Right ventricle myocardium inferior (tissue), 1 donor: ENCODE results near the gene MYPOP. TPM values are rescaled to one million over a fixed set of nuclear protein-coding genes. Genes with fewer than 3 reads are reported as not detected.
"Not testable (repeated sequence)": the region's sequence is repeated elsewhere in the genome, so short reads cannot be mapped to it uniquely, and the experiment has no call there.

ENCODE experiments used
- ATAC-seq: fragments of 200-7000 bp; cut with Tn5 transposase; one replicate; pipeline ENCODE4 v1.9.1; 2020; ENCODE audit warnings: mild to moderate bottlenecking, moderate library complexity
- DNase-seq: peaks from one replicate; pipeline ENCODE4 v3.0.0; 2021; ENCODE audit errors: missing footprints
- intact Hi-C: fragments of 100-400 bp; cut with DNase I; formaldehyde crosslinking; loops from one replicate; pipeline ENCODE4 v1.11.0; 2022
- total RNA-seq: library from RNA; stranded (reverse); fragmentation: NEBNext Ultra II Directional; extraction: Animal tissue kit (Norgen Biotek cat#: 25700); gene quantifications from one replicate; pipeline ENCODE4 v1.2.1, GENCODE V29; 2021
- donor health status: DM: no; HTN: yes; CAD: no; lungs with severe emphysema.

MYPOP gene
- total RNA-seq, 1 donor from 2014 or later: 16.0 TPM

GRCh38 chr19:45873219-45873772 is 29.1 kb downstream of the MYPOP start:
- no peak for ATAC-seq
- no peak for DNase-seq
- intact Hi-C loops: no loop called here

GRCh38 chr19:45872095-45872919 is 30.1 kb downstream of the MYPOP start:
- ATAC-seq (no peak), DNase-seq (no peak)
- intact Hi-C loops: no loop called here

GRCh38 chr19:45870798-45871197 is 31.6 kb downstream of the MYPOP start:
- DNase-seq (no peak), ATAC-seq (no peak)
- intact Hi-C loops: no loop called here

DNA sequence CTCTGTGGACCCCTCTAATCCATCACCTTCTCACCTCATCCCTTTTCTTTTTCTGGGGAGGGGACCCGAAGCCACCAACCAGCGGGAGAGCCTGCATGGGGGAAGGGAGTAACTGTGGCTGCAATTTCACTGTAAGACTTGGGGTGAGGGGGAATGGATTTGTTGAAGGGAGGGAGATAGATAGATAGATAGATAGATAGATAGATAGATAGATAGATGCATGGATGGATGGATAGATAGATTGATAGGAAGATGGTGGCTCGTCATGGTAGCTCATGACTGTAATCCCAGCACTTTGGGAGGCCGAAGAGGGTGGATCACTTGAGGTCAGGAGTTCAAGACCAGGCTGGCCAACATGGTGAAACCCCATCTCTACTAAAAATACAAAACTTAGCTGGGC is 35.2 kb downstream of the MYPOP start:
- intact Hi-C loops, DNase-seq, ATAC-seq: not testable (repeated sequence)

DNA sequence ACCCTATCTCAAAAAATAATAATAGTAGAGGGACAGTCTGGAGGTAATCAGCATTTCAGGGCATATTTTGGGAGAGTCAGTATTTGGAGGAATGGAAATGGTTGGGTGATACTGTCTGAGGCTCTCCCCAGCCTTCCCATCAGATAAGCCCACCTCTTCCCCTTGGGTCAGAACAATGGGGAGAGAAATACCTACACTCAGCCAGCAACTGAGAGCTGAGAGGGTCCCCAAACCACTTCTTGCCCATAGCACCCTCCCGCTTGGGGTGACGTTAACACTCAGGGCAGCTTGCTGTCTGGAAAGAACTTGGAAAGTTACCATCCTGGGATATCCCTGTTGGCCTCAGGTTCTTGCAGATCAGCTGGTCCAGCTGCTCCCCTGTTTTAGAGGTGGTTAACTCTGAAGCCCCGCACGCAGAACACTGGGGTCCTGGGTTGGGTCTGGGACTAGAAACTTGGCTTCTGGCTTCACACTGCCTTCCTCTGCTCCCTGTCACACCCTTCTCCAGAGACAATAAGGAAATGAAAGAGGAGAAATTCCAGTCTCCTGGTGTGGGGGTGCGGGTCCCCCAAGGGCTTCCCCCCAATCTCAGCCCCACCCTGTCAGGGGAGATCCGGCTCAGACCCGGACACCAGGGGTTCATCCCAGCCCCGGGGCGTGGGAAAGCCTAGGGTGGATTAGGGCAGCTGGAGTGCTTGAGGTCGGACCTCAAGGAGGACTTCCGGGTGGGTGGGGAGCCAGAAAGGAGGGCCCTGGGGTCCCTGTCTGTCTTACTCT is 35.8 kb downstream of the MYPOP start:
- intact Hi-C loops: no loop called here
- DNase-seq (no peak), ATAC-seq (no peak)

DNA sequence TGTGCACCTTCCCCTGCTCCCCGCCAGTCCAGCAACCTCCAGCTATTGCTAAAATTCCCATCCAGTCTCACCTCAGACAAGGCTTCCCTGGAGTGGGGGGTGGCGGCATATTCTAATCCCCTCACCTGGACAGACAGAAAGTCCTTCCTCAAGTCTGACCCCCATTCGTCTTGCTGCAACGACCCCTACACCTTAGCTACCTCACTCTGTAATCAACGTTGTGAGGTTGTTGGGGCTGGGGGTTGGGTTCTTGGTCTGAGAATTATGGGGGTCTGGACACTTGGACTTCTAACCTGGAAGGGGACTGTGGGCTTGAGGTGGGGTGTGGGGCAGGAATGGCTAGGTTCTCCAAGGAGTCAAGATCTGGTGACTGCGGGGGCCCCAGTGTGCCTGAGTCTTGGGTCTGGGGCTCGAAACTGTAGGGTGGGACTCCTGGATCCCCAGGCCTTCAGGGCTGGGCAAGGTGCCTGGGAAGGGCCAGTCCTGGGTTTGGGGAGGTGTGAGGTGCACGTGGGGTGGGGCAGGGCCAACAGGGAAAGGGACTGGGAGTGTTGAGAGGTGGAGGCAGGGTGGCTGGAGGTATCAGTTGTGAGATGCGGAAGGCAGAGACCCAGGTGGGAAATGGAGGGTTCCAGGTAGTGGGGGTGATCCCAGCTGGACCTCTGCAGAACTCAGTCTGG is 37.0 kb downstream of the MYPOP start:
- ATAC-seq (no peak), DNase-seq (no peak)
- intact Hi-C loops: no loop called here

- DNase-seq (no peak), ATAC-seq (no peak)
- intact Hi-C loops: loop anchor here (5.0 kb wide), 1 partner anchor 92 kb away; no protein-coding TSS in a partner anchor
Measured at GRCh38 chr19:45864629-45865082, 37.8 kb downstream of the MYPOP start.

DNA sequence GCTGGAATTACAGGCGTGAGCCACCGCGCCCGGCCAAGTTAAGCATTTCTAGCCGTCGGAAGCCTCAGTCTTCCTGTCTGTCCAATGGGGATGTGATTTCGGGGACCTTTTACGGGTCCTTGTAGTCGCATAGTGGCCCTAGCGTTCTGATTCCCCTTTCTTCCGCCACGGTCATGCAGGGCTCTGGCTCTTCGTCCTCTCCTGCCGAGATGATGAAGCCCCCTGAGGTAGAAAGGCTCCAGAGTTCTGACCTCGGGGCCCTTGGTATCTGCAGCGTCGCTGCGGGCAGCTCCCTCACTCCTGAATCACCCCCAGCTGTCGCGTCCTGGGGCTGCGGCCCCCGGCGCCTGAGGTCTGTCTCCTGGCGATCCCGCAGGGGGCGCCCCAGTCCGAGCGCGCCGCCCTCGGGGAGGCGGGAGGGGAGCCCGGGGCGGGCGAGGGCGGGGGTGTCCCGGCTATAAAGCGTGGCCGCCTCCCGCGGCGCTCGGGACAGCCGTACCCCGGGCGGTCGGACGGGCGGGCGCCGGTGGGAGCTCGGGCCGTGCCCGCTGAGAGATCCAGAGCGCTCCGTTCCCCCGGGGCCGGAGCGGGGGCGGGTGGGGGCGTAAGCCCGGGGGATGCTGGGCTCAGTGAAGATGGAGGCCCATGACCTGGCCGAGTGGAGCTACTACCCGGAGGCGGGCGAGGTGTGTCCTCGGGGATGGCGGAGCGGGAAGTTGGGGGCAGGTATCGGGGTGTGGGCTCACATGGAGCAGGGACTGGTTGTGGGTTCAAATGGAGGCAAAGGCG is 38.4 kb downstream of the MYPOP start, which contains the start of gene FOXA3:
Gene FOXA3 (plus strand): TSS at position 487 of the 789 bp plus-strand sequence. CDS start 131 bp downstream, at position 618.
- intact Hi-C loops: loop anchor here (1.0 to 5.0 kb wide), 3 partner anchors 23 to 92 kb away; partner anchors contain the start of genes IRF2BP1 and MYPOP
- peak; percentile 18 for ATAC-seq
- DNase-seq: peak; percentile 74

DNA sequence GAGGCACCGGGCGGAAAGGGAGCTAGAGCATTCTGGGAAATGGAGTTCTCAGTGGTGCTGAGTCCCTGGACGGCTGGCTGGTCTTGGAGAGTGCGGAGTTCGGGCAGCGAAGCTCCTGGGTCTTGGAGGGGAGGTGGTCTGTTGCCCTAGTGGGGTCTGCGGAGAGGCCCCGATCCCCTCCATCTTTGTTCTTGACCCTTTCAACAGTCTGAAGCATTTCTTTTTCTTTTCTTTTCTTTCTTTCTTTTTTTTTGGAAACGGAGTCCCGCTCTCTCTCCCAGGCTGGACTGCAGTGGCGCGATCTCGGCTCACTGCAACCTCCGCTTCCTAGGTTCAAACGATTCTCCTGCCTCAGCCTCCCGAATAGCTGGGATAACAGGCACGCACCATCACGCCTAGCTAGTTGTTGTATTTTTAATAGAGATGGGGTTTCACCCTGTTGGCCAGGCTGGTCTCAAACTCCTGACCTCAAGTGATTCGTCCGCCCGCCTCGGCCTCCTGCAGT is 39.0 kb downstream of the MYPOP start:
- ATAC-seq: no peak

DNA sequence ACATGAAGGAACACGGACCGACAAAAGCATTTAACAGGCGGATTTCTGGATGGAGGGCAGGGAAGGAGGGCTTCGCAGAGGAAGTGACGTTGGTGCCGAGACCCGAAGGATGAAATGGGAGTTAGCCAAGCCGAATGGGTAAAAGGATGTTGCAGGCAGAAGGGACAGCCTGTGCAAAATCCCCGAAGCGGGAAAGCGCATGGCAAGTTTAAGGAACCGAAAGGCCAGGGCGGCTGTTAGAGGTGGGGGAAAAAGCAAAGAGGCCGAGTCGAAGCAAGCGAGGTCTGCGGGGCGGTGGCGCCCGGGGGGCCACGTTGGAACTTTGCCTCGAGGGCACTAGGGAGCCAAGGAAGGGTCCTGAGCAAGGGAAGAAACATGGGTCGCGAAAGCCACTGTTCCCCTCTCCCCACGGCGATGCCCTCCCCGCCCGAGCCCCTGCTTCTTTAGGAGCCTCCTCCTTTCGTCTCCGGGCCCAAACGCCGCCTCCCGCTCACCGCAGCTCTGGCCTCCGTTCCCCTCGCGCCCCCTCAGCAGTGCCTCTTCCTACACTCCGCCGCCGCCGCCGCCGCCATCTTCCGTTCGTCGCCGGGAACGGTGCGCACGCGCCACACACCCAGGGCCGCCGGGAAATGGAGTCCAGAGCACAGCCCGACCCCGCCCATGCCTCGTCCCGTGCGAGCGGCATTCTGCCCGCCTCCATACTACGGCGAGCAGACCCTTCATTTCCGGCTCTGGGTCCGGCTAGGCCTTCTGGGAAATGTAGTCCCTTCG is 39.7 kb downstream of the MYPOP start, which contains the start of gene SYMPK:
Gene SYMPK (minus strand): TSS at position 584 of the 771 bp plus-strand sequence. CDS start 8,652 bp downstream, outside the sequence.
- intact Hi-C loops: loop anchor here (1.0 to 5.0 kb wide), 3 partner anchors 24 to 90 kb away; partner anchors contain the start of genes IRF2BP1 and MYPOP
- ATAC-seq: peak; percentile 100
- DNase-seq: peak; percentile 99

More for the DNA sequence above, 39.0 kb downstream of the MYPOP start:
- DNase-seq: no peak
- intact Hi-C loops: loop anchor here (1.0 to 5.0 kb wide), 3 partner anchors 23 to 91 kb away; partner anchors contain the start of genes IRF2BP1 and MYPOP

DNA sequence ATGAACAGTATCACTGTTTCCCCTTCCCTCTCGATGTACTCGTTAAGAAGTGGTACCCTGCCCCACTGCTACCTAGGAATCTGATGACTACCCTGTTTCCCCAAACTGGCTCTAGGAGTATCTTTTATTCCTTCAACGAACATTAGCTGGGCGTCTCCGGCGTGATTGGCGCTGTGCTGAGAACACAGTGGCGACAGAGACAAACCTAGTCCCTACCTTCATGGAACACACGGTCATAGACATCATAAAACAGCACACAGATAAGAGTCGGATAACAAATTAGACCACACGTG is 40.2 kb downstream of the MYPOP start:
- DNase-seq (no peak), ATAC-seq (no peak)
- intact Hi-C loops: loop anchor here (2.0 to 5.0 kb wide), 2 partner anchors 25 to 90 kb away; partner anchors contain the start of gene IRF2BP1

DNA sequence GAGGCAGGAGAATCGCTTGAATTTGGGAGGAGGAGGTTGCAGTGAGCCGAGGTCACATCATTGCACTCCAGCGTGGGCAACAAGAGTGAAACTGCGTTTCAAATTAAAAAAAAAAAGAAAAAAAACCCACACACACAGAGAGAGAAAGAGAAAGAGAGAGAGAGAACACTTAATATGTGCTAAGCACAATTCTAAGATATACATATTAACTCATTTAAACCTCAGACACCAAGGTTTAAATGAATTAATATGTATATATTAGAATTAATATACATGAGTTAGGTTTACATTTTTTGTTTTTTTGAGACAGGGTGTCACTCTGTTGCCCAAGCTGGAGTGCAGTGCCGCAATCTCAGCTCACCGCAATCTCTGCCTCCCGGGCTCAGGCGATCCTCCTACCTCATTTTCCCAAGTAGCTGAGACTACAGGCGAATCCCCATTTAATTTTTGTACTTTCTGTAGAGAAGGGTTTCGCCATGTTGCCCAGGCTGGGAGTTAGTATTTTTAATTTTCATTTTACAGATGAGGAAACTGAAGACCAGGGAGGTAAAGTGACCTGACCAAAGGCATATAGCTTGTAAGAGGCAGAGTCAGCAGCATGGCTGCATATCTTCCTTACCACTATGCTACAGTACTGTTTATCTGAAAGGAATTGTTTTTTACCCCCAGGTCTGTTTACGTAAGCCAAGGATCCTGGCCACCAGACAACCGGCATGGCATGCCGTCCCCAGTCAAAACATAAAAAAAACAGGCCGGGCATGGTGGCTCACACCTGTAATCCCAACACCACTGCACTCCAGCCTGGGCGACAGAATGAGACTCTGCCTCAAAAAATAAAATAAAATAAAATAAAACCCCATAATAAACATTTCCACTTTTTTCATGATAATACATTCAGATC is 41.8 kb downstream of the MYPOP start:
- DNase-seq (no peak), ATAC-seq (no peak)
- intact Hi-C loops: loop anchor here (5.0 kb wide), 1 partner anchor 88 kb away; no protein-coding TSS in a partner anchor

DNA sequence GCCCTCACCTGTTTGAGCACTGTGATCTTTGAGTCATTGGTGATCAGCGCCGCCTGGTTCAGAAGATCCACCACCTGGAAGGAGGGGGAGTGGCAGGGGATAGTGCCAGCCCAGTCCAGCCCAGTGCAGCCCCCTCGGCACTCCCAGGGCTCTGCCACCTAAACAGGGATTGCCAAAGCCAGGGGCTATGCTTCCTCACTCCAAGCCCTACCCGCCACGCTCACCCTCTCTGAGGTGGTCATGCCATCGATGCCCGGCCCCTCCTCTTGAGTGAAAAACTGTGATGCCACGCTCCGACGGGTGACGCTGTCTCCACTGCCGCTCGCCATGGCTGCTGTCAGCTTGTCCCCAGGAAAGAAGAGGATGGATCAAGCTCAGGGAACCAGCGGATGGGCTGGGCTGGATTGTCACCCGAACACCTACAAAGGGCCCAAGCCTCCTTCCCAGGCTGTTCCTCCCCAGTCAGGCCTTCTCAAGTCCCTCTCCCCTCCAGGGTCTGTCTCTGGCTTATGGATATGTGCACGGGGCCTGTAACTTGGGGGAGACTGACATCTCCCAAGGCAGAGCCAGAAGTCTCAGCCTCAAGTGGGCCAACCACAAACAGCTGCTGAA is 48.1 kb downstream of the MYPOP start:
- DNase-seq: no peak
- no peak for ATAC-seq
- intact Hi-C loops: no loop called here

DNA sequence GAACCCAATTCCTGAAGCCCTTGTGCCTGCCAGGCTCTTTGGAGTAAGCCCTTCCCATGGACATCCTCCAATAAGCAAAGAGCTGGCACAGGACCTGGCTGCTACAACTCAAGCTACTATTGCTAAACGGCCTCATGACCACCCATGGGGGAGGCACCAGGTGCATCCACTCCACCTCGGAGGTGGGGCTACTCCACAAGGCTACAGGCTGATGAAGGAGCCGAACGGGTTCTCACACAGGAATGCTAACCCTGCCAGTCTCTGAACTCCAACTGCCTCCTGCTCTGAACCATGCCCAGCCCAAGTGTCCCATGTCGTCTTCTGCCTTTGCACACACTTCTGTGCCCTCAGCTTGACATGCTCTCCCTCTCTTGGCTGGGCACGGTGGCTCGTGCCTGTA is 49.4 kb downstream of the MYPOP start:
- no peak for DNase-seq
- intact Hi-C loops: no loop called here
- no peak for ATAC-seq

DNA sequence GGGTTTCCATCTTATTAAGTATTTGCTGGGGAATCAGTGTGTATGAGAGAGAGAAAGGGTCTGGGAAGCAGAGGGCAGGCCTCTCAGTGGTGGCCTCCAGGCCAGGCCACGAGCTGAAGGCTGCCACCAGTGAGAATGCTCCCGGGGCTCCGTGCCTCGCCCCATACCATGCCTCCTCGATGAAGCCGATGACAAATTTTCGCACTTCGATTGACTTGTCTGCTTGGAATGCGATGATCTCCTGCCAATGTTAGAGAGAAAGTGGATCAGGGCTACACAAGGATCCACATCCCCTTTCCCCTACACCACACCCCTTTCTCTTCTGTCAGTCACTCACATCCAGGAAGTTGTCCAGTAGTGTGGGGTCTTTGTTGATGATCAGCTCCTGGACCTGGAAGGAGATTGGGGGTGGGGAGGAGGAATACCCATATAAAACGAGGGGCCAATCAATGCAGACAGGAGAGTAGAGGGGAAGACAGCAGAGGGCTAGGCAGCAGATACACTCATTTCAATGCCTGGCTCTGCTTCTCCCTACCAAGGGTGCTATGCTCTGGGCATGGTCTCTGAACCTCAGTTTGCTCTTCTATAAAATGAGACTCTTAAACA is 50.2 kb downstream of the MYPOP start:
- no peak for ATAC-seq
- no peak for DNase-seq
- intact Hi-C loops: no loop called here
